WTC11 (cell line): ENCODE data around the gene YTHDC1. TPM values are rescaled to one million over a fixed set of nuclear protein-coding genes. Genes with fewer than 3 reads are reported as not detected.

Source experiments
- ATAC-seq: fragments of 200-7000 bp; cut with Tn5 transposase; 2 replicates; pipeline ENCODE4 v1.10.0; 2021; ENCODE audit warnings: mild to moderate bottlenecking, moderate library complexity
- CTCF ChIA-PET: fragments of 300-600 bp; sonication (Branson Sonifier 250); formaldehyde crosslinking; loops from one replicate; lab custom pipeline; 2021; ENCODE audit warnings: antibody characterized with exemption; lab: Charles Lee
- POLR2A ChIA-PET: fragments of 350-600 bp; sonication (Branson Sonifier 250); formaldehyde crosslinking; loops from one replicate; lab custom pipeline; 2021; ENCODE audit warnings: antibody characterized with exemption; lab: Charles Lee
- DNase-seq: peaks from one replicate; pipeline ENCODE4 v3.0.0; 2021; ENCODE audit warnings: low spot score
- H3K27ac Mint-ChIP-seq: 2 replicates; pipeline ENCODE4 v1.8.0; 2021; ENCODE audit warnings: mixed read lengths
- H3K27me3 Mint-ChIP-seq: 2 replicates; pipeline ENCODE4 v1.8.0; 2021; ENCODE audit warnings: low read depth, mild to moderate bottlenecking, moderate library complexity, mixed read lengths
- H3K36me3 Mint-ChIP-seq: 2 replicates; pipeline ENCODE4 v1.8.0; 2021; ENCODE audit warnings: mixed read lengths
- H3K4me1 Mint-ChIP-seq: 2 replicates; pipeline ENCODE4 v1.8.0; 2022; ENCODE audit warnings: mixed read lengths
- H3K4me3 Mint-ChIP-seq: 2 replicates; pipeline ENCODE4 v1.8.0; 2021; ENCODE audit warnings: mild to moderate bottlenecking, moderate library complexity, mixed read lengths
- H3K9me3 Mint-ChIP-seq: 2 replicates; pipeline ENCODE4 v1.8.0; 2021; ENCODE audit warnings: mixed read lengths
- ELF4 ChIP-seq: sonication (generic); formaldehyde crosslinking; IDR thresholded peaks from 2 replicates; pipeline ENCODE4 v1.8.1; 2022; ENCODE audit warnings: low read depth, mild to moderate bottlenecking, moderate library complexity, missing genetic modification reagents
- ETV6 ChIP-seq: sonication (generic); formaldehyde crosslinking; IDR thresholded peaks from 2 replicates; pipeline ENCODE4 v1.8.1; 2022; ENCODE audit warnings: mild to moderate bottlenecking, missing genetic modification reagents
- FOXK1 ChIP-seq: sonication (generic); formaldehyde crosslinking; IDR thresholded peaks from 2 replicates; pipeline ENCODE4 v1.8.0; 2022; ENCODE audit warnings: mild to moderate bottlenecking, moderate library complexity, missing genetic modification reagents
- HMGA2 ChIP-seq: fragments of 250-450 bp; sonication (Bioruptor Pico); IDR thresholded peaks from 2 replicates; pipeline ENCODE4 v1.4.0; 2021; ENCODE audit warnings: mild to moderate bottlenecking, moderate library complexity
- IRF2 ChIP-seq: sonication (generic); formaldehyde crosslinking; IDR thresholded peaks from 2 replicates; pipeline ENCODE4 v1.8.0; 2022; ENCODE audit warnings: low read depth, missing genetic modification reagents, borderline replicate concordance
- MXD4 ChIP-seq: fragments of 250-450 bp; sonication (Bioruptor Pico); IDR thresholded peaks from 2 replicates; pipeline ENCODE4 v1.8.0; 2021; ENCODE audit warnings: mild to moderate bottlenecking, moderate library complexity, borderline replicate concordance
- MYBL2 ChIP-seq: sonication (generic); formaldehyde crosslinking; IDR thresholded peaks from 2 replicates; pipeline ENCODE4 v1.8.1; 2023; ENCODE audit warnings: mild to moderate bottlenecking, moderate library complexity, missing genetic modification reagents
- NFE2L1 ChIP-seq: sonication (generic); formaldehyde crosslinking; IDR thresholded peaks from 2 replicates; pipeline ENCODE4 v1.8.1; 2023; ENCODE audit warnings: missing genetic modification reagents
- NR1H2 ChIP-seq: sonication (generic); formaldehyde crosslinking; IDR thresholded peaks from 2 replicates; pipeline ENCODE4 v1.9.0; 2021; ENCODE audit warnings: mild to moderate bottlenecking, moderate library complexity, missing genetic modification reagents
- NR3C1 ChIP-seq: sonication (generic); formaldehyde crosslinking; conservative IDR thresholded peaks from 2 replicates; pipeline ENCODE4 v1.8.1; 2023; ENCODE audit warnings: low read depth, mild to moderate bottlenecking, missing genetic modification reagents
- SOX15 ChIP-seq: fragments of 250-450 bp; sonication (Bioruptor Pico); IDR thresholded peaks from 2 replicates; pipeline ENCODE4 v1.9.0; 2021; ENCODE audit warnings: mild to moderate bottlenecking
- ZBTB21 ChIP-seq: sonication (generic); formaldehyde crosslinking; IDR thresholded peaks from 2 replicates; pipeline ENCODE4 v1.8.1; 2023; ENCODE audit warnings: mild to moderate bottlenecking, missing genetic modification reagents, borderline replicate concordance
- ZNF121 ChIP-seq: sonication (generic); formaldehyde crosslinking; IDR thresholded peaks from 2 replicates; pipeline ENCODE4 v1.8.0; 2023; ENCODE audit warnings: missing genetic modification reagents
- ZNF219 ChIP-seq: sonication (generic); formaldehyde crosslinking; IDR thresholded peaks from 2 replicates; pipeline ENCODE4 v1.8.0; 2023; ENCODE audit warnings: missing genetic modification reagents, mild to moderate bottlenecking, borderline replicate concordance
- ZNF263 ChIP-seq: sonication (generic); formaldehyde crosslinking; IDR thresholded peaks from 2 replicates; pipeline ENCODE4 v1.8.1; 2022; ENCODE audit warnings: low read depth, mild to moderate bottlenecking, moderate library complexity, missing genetic modification reagents
- ZNF416 ChIP-seq: fragments of 250-450 bp; sonication (Bioruptor Pico); IDR thresholded peaks from 2 replicates; pipeline ENCODE4 v1.9.0; 2021; ENCODE audit warnings: mild to moderate bottlenecking, inconsistent platforms
- total RNA-seq: library from RNA; stranded (reverse); gene quantifications from 3 replicates; pipeline ENCODE4 v1.2.3, GENCODE V29; 2021
- TF ChIP-seq, protein P1 (sequence below): sonication (generic); formaldehyde crosslinking; IDR thresholded peaks from 2 replicates; pipeline ENCODE4 v1.8.1; 2023; ENCODE audit warnings: mild to moderate bottlenecking, moderate library complexity, missing genetic modification reagents
- TF ChIP-seq, protein P2 (sequence below): fragments of 250-450 bp; sonication (Bioruptor Pico); IDR thresholded peaks from 2 replicates; pipeline ENCODE4 v2.1.2; 2022; ENCODE audit warnings: mild to moderate bottlenecking, moderate library complexity
- TF ChIP-seq, protein P3 (sequence below): sonication (generic); formaldehyde crosslinking; IDR thresholded peaks from 2 replicates; pipeline ENCODE4 v1.8.1; 2023; ENCODE audit warnings: mild to moderate bottlenecking, missing genetic modification reagents
- TF ChIP-seq, protein P4 (sequence below): sonication (generic); formaldehyde crosslinking; IDR thresholded peaks from 2 replicates; pipeline ENCODE4 v1.8.1; 2022; ENCODE audit warnings: mild to moderate bottlenecking, moderate library complexity, missing genetic modification reagents
- TF ChIP-seq, protein P5 (sequence below): sonication (generic); formaldehyde crosslinking; conservative IDR thresholded peaks from 2 replicates; pipeline ENCODE4 v1.8.1; 2023; ENCODE audit warnings: mild to moderate bottlenecking, low read depth, missing genetic modification reagents, moderate library complexity
- TF ChIP-seq, protein P6 (sequence below): sonication (generic); formaldehyde crosslinking; IDR thresholded peaks from 2 replicates; pipeline ENCODE4 v1.8.0; 2023; ENCODE audit warnings: mild to moderate bottlenecking, missing genetic modification reagents

YTHDC1 gene
- total RNA-seq, 1 experiment from 2014 or later: 118 TPM

DNA sequence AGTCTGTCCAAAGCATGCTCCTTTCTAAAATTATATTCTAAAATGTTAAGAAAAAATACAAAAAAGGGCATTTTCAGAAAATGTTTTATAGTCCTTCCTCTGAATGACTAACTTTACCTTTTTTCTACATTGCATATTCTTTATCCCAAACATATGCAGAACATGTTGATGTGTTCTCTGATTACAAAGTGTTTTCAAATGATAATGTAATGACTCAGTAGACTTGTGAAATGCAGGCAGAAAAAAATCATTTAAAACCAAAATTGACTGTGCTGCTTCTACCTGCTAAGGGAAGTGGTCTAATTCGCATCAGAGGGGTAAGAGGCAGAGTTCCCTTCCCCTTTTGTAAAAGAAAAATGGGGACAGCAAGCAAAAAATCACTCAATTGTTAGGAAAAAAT is 22.7 kb upstream of the YTHDC1 start:
- H3K27me3 Mint-ChIP-seq: peaks cover 40% of the 10 kb centered on the region
- POLR2A ChIA-PET: no interaction called here
- ATAC-seq (no peak), DNase-seq (no peak)
- CTCF ChIA-PET: no interaction called here
- peak overlapping the region; percentile 91 for H3K27ac Mint-ChIP-seq
- peak overlapping the region; percentile 62 for H3K4me3 Mint-ChIP-seq
- peaks cover 67% of the 10 kb centered on the region for H3K4me1 Mint-ChIP-seq
- TF ChIP-seq, protein P1, sequence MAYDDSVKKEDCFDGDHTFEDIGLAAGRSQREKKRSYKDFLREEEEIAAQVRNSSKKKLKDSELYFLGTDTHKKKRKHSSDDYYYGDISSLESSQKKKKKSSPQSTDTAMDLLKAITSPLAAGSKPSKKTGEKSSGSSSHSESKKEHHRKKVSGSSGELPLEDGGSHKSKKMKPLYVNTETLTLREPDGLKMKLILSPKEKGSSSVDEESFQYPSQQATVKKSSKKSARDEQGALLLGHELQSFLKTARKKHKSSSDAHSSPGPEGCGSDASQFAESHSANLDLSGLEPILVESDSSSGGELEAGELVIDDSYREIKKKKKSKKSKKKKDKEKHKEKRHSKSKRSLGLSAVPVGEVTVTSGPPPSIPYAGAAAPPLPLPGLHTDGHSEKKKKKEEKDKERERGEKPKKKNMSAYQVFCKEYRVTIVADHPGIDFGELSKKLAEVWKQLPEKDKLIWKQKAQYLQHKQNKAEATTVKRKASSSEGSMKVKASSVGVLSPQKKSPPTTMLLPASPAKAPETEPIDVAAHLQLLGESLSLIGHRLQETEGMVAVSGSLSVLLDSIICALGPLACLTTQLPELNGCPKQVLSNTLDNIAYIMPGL (CRISPR knock-in tag): no peak
- no peak for TF ChIP-seq ETV6
- no peak for TF ChIP-seq NFE2L1 (CRISPR knock-in tag)
- TF ChIP-seq MXD4 (CRISPR knock-in tag): no peak
- no peak for TF ChIP-seq NR1H2 (CRISPR knock-in tag)
- no peak for TF ChIP-seq ELF4 (CRISPR knock-in tag)
- TF ChIP-seq ZNF219 (CRISPR knock-in tag): no peak
- no peaks in the 10 kb centered on the region for H3K36me3 Mint-ChIP-seq
- peaks cover 6% of the 10 kb centered on the region; the same call in 1 of the 2 replicates for H3K9me3 Mint-ChIP-seq

DNA sequence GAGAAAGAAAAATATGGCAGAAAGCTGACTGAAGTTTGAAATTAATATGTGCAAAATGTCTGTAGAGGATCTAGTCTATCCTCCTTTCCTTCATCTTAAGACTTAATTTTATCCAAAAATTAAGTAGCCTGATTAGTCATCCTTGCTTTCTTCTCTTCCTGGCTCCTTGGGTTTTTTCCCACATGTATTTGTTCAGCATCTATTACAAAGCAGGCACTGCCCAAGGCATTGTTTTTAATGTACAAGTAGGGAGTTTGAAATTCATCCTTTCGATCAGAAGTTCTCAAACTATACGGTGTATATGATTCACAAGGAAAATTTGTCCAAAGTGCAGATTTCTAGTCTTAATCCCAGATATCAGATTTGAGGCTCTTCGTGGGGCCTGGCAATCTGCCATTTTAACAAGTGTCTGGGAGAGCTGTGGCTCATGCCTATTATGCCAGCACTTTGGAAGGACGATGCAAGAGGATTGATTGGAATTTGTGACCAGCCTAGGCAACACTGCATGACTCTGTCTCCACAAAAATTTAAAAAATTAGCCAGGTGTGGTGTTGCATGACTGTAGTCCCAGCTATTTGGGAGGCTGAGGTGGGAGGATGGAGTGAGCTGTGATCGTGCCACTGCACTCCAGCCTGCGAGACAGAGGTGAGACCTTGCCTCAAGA is 19.4 kb upstream of the YTHDC1 start:
- Mint-ChIP-seq H3K27ac (no peak overlapping the region), H3K4me3 (no peak overlapping the region), H3K9me3 (peaks cover 32% of the 10 kb centered on the region), H3K27me3 (peaks cover 72% of the 10 kb centered on the region), H3K36me3 (peaks cover 25% of the 10 kb centered on the region), H3K4me1 (peaks cover 44% of the 10 kb centered on the region)
- ATAC-seq (no peak), DNase-seq (no peak)
- POLR2A ChIA-PET: no interaction called here
- TF ChIP-seq, protein P2, sequence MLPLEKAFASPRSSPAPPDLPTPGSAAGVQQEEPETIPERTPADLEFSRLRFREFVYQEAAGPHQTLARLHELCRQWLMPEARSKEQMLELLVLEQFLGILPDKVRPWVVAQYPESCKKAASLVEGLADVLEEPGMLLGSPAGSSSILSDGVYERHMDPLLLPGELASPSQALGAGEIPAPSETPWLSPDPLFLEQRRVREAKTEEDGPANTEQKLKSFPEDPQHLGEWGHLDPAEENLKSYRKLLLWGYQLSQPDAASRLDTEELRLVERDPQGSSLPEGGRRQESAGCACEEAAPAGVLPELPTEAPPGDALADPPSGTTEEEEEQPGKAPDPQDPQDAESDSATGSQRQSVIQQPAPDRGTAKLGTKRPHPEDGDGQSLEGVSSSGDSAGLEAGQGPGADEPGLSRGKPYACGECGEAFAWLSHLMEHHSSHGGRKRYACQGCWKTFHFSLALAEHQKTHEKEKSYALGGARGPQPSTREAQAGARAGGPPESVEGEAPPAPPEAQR (CRISPR knock-in tag): no peak
- no peak for TF ChIP-seq HMGA2 (CRISPR knock-in tag)
- no peak for TF ChIP-seq NR3C1 (CRISPR knock-in tag)
- no peak for TF ChIP-seq MYBL2
- no peak for TF ChIP-seq ZBTB21 (CRISPR knock-in tag)
- TF ChIP-seq ZNF416 (CRISPR knock-in tag): no peak
- no peak for TF ChIP-seq NR1H2 (CRISPR knock-in tag)
- TF ChIP-seq, protein P3, sequence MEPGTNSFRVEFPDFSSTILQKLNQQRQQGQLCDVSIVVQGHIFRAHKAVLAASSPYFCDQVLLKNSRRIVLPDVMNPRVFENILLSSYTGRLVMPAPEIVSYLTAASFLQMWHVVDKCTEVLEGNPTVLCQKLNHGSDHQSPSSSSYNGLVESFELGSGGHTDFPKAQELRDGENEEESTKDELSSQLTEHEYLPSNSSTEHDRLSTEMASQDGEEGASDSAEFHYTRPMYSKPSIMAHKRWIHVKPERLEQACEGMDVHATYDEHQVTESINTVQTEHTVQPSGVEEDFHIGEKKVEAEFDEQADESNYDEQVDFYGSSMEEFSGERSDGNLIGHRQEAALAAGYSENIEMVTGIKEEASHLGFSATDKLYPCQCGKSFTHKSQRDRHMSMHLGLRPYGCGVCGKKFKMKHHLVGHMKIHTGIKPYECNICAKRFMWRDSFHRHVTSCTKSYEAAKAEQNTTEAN (CRISPR knock-in tag): no peak
- CTCF ChIA-PET: no interaction called here

DNA sequence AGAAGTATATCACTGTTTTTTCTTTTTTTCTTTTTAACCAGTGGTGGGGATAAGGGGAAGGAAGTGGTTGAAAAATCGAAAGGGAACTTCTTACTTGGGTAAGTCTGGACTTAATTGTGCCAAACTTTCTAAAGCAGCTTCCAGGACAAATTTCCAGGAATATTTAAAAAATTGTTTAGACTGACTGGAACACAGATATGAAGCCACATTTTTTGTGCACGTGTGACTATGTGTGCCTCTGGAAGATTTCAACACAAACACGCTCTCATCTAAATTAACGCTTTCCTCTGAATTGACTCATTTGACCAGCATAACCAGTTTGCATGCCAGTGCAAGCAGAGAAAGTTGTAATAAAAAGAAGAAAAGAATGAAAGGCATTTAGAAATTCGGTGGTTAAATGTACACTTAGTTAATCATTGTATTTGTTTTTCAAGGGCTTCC is 18.8 kb upstream of the YTHDC1 start:
- Mint-ChIP-seq H3K4me3 (no peak overlapping the region), H3K9me3 (peaks cover 37% of the 10 kb centered on the region), H3K27me3 (peaks cover 77% of the 10 kb centered on the region), H3K36me3 (peaks cover 28% of the 10 kb centered on the region), H3K4me1 (peaks cover 44% of the 10 kb centered on the region), H3K27ac (no peak overlapping the region)
- POLR2A ChIA-PET: interaction anchor here (0.7 kb wide), 1 partner anchor 10 kb away, joined by 3 read pairs; no protein-coding TSS in a partner anchor
- ATAC-seq: no peak
- DNase-seq: no peak
- CTCF ChIA-PET: no interaction called here
- TF ChIP-seq, protein P4, sequence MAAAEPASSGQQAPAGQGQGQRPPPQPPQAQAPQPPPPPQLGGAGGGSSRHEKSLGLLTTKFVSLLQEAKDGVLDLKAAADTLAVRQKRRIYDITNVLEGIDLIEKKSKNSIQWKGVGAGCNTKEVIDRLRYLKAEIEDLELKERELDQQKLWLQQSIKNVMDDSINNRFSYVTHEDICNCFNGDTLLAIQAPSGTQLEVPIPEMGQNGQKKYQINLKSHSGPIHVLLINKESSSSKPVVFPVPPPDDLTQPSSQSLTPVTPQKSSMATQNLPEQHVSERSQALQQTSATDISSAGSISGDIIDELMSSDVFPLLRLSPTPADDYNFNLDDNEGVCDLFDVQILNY: no peak
- TF ChIP-seq FOXK1 (CRISPR knock-in tag) (no peak), ZNF416 (CRISPR knock-in tag) (no peak), ZNF121 (CRISPR knock-in tag) (no peak), IRF2 (no peak), ZNF263 (no peak), SOX15 (CRISPR knock-in tag) (no peak)
- TF ChIP-seq, protein P5, sequence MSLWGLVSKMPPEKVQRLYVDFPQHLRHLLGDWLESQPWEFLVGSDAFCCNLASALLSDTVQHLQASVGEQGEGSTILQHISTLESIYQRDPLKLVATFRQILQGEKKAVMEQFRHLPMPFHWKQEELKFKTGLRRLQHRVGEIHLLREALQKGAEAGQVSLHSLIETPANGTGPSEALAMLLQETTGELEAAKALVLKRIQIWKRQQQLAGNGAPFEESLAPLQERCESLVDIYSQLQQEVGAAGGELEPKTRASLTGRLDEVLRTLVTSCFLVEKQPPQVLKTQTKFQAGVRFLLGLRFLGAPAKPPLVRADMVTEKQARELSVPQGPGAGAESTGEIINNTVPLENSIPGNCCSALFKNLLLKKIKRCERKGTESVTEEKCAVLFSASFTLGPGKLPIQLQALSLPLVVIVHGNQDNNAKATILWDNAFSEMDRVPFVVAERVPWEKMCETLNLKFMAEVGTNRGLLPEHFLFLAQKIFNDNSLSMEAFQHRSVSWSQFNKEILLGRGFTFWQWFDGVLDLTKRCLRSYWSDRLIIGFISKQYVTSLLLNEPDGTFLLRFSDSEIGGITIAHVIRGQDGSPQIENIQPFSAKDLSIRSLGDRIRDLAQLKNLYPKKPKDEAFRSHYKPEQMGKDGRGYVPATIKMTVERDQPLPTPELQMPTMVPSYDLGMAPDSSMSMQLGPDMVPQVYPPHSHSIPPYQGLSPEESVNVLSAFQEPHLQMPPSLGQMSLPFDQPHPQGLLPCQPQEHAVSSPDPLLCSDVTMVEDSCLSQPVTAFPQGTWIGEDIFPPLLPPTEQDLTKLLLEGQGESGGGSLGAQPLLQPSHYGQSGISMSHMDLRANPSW (CRISPR knock-in tag): no peak
- TF ChIP-seq, protein P6, sequence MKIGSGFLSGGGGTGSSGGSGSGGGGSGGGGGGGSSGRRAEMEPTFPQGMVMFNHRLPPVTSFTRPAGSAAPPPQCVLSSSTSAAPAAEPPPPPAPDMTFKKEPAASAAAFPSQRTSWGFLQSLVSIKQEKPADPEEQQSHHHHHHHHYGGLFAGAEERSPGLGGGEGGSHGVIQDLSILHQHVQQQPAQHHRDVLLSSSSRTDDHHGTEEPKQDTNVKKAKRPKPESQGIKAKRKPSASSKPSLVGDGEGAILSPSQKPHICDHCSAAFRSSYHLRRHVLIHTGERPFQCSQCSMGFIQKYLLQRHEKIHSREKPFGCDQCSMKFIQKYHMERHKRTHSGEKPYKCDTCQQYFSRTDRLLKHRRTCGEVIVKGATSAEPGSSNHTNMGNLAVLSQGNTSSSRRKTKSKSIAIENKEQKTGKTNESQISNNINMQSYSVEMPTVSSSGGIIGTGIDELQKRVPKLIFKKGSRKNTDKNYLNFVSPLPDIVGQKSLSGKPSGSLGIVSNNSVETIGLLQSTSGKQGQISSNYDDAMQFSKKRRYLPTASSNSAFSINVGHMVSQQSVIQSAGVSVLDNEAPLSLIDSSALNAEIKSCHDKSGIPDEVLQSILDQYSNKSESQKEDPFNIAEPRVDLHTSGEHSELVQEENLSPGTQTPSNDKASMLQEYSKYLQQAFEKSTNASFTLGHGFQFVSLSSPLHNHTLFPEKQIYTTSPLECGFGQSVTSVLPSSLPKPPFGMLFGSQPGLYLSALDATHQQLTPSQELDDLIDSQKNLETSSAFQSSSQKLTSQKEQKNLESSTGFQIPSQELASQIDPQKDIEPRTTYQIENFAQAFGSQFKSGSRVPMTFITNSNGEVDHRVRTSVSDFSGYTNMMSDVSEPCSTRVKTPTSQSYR (CRISPR knock-in tag): no peak
